ENCODE data around the gene B3GNT3.

The B3GNT3 gene

GRCh38 chr19:17843292-17843827 lies 48.4 kb downstream of the B3GNT3 start:
- Histone ChIP-seq H3K9me3 (ENCODE audit: severe bottlenecking) (no peaks in the 10 kb centered on the region), H3K4me3 (ENCODE audit: severe bottlenecking) (peak overlapping the region; percentile 48), H3K27ac (ENCODE audit: poor library complexity, severe bottlenecking) (no peak overlapping the region), H3K36me3 (ENCODE audit: low read depth) (no peaks in the 10 kb centered on the region), H3K4me1 (ENCODE audit: insufficient read depth, poor library complexity, severe bottlenecking) (no peaks in the 10 kb centered on the region), H3K27me3 (ENCODE audit: insufficient read depth, poor library complexity, severe bottlenecking) (no peaks in the 10 kb centered on the region)
- DNase-seq (ENCODE audit: low spot score) (no peak), ATAC-seq (ENCODE audit: low read depth) (no peak)
- TF ChIP-seq CTCF (IDR thresholded peaks at IDR 0.05; ENCODE audit: poor library complexity, severe bottlenecking), result no peak

GRCh38 chr19:17843908-17844490 lies 49.1 kb downstream of the B3GNT3 start:
- H3K27me3 ChIP-seq (ENCODE audit: insufficient read depth, poor library complexity, severe bottlenecking), result no peaks in the 10 kb centered on the region
- no peak for DNase-seq (ENCODE audit: low spot score)
- no peak overlapping the region for H3K27ac ChIP-seq (ENCODE audit: poor library complexity, severe bottlenecking)
- no peaks in the 10 kb centered on the region for H3K9me3 ChIP-seq (ENCODE audit: severe bottlenecking)
- H3K36me3 ChIP-seq (ENCODE audit: low read depth), result no peaks in the 10 kb centered on the region
- no peak for ATAC-seq (ENCODE audit: low read depth)
- no peaks in the 10 kb centered on the region for H3K4me1 ChIP-seq (ENCODE audit: insufficient read depth, poor library complexity, severe bottlenecking)
- no peak overlapping the region for H3K4me3 ChIP-seq (ENCODE audit: severe bottlenecking)
- no peak for TF ChIP-seq CTCF (IDR thresholded peaks at IDR 0.05; ENCODE audit: poor library complexity, severe bottlenecking)

DNA sequence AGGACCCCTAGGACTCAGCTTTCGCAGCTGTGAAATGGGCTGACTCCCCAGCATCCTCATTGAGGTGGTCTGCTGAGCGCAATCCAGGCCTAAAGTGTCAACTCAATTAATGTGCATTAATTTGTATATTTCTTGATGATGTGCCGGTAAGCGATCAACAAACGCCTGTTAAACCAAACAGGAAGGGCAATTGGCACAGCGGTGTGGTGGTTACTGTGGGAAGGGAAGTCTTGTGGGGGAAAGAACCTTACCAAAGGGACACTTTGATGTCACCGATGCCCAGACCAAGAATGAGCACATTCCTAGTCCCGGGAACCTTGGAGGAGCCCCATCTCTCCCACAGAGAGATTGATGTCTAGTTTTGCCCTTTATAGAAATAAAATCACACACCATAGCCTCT lies 51.2 kb downstream of the B3GNT3 start:
- Histone ChIP-seq H3K4me1 (ENCODE audit: insufficient read depth, poor library complexity, severe bottlenecking) (peaks cover 10% of the 10 kb centered on the region), H3K36me3 (ENCODE audit: low read depth) (no peaks in the 10 kb centered on the region), H3K4me3 (ENCODE audit: severe bottlenecking) (no peak overlapping the region), H3K9me3 (ENCODE audit: severe bottlenecking) (no peaks in the 10 kb centered on the region), H3K27ac (ENCODE audit: poor library complexity, severe bottlenecking) (no peak overlapping the region), H3K27me3 (ENCODE audit: insufficient read depth, poor library complexity, severe bottlenecking) (no peaks in the 10 kb centered on the region)
- ATAC-seq (ENCODE audit: low read depth), result no peak
- TF ChIP-seq CTCF (IDR thresholded peaks at IDR 0.05; ENCODE audit: poor library complexity, severe bottlenecking), result no peak
- no peak for DNase-seq (ENCODE audit: low spot score)

DNA sequence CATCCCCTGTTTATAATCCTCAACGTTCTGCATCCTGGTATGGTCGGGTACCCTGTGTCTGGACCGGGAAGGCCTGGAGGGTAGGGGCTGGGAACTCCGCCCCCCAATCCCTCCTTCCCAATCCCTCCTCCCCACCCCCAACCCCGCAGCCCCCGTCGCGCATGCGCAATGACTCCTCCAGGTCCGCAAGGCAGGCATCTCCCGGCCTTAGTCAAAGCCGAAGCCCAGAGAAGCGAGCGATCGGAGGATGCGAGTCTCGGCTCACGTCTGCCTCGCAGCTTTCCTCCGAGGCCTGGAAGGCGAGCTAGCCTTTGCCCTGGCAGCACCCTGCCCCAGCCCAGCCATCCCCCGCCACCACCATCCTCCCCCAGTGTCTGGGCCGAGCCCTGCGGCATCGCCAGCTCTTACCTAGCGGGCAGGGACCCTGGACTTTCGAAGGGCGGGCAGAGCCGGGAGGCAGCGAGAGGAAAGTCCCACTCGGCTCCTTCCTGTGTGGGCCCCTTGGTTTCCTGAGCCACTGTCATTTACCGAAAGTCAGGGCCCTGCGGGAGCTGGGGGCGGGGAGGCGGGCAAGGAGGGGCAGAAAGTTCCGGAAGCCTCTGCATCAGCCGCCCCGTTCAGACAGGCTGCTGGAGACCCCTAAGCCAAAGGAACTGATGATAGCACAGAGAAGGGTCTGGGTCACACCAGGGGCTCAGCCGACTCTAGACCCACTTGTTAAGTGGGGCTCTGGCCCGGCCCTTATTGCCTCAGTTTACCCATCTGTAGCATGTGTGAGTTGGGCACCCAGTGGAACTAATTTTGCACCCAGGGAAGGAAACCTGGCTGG lies 52.8 kb downstream of the B3GNT3 start, which contains the start of gene JAK3:
JAK3 (minus strand) TSS at position 445 of the 829 bp plus-strand sequence. CDS start 3,565 bp downstream, outside the sequence.
- no peak for TF ChIP-seq CTCF (IDR thresholded peaks at IDR 0.05; ENCODE audit: poor library complexity, severe bottlenecking)
- no peak for ATAC-seq (ENCODE audit: low read depth)
- Histone ChIP-seq H3K4me3 (ENCODE audit: severe bottlenecking) (no peak within 1 kb of the TSS), H3K9me3 (ENCODE audit: severe bottlenecking) (no peaks in the 10 kb centered on the region), H3K4me1 (ENCODE audit: insufficient read depth, poor library complexity, severe bottlenecking) (peaks cover 10% of the 10 kb centered on the region), H3K27ac (ENCODE audit: poor library complexity, severe bottlenecking) (no peak within 1 kb of the TSS), H3K27me3 (ENCODE audit: insufficient read depth, poor library complexity, severe bottlenecking) (no peaks in the 10 kb centered on the region), H3K36me3 (ENCODE audit: low read depth) (no peaks in the 10 kb centered on the region)
- DNase-seq (ENCODE audit: low spot score), result no peak

Measured in RWPE2 (cell line).